Neural cell (in vitro differentiated cells): ENCODE results near the gene FEN1.

Experiments
- POLR2AphosphoS5 ChIP-seq: IDR thresholded peaks from 2 replicates; pipeline ENCODE4 v1.6.1; 2012
- TAF1 ChIP-seq: IDR thresholded peaks from 2 replicates; pipeline ENCODE4 v1.6.1; 2012; ENCODE audit warnings: low read depth
- TF ChIP-seq, protein P1 (sequence below): fragments of 450-650 bp; IDR thresholded peaks from 2 replicates; pipeline ENCODE4 v1.5.1; 2014; ENCODE audit warnings: antibody characterized with exemption, mild to moderate bottlenecking, moderate library complexity; ENCODE audit not compliant: poor library complexity, severe bottlenecking
- TF ChIP-seq, protein P2 (sequence below): IDR thresholded peaks from 2 replicates; pipeline ENCODE4 v1.6.1; 2012; ENCODE audit warnings: borderline replicate concordance

DNA sequence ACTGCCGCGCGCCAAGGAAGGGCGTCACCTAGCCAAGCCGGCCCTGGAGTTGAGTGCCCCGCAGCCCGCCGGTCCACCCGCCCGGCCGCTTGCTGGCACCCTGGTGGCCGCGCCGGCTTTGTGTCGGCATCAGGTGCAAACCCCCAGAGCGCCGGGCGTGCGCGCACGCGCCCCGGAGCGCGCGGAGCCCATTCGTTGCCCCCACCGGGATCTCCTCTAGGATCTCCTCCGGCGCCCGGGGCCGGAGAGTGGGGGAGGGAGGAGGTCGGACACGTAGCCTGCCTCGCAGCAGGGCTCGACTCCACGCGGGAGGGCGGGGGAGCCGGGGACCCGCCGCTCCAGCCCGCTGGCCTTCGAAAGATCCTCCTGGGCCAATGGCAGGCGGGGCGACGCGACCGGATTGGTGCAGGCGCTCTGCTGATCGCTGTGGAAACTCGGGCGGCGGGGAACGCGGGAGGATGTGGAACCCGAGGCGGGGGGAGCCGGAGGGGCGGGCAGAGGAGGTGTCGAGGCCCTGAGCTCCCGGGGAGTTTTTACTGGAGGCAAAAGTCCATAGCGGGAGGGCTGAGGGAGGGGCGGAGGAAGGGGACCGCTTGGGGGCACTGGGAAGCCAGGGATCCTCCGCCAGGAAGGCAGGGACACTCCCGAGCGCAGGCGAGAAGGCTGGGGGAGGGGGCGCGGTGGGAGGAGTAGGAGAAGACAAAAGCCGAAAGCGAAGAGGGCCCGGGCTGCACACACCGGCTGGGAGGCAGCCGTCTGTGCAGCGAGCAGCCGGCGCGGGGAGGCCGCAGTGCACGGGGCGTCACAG is 35.1 kb downstream of the FEN1 start, which contains the start of gene FADS2:
- TF ChIP-seq, protein P1, sequence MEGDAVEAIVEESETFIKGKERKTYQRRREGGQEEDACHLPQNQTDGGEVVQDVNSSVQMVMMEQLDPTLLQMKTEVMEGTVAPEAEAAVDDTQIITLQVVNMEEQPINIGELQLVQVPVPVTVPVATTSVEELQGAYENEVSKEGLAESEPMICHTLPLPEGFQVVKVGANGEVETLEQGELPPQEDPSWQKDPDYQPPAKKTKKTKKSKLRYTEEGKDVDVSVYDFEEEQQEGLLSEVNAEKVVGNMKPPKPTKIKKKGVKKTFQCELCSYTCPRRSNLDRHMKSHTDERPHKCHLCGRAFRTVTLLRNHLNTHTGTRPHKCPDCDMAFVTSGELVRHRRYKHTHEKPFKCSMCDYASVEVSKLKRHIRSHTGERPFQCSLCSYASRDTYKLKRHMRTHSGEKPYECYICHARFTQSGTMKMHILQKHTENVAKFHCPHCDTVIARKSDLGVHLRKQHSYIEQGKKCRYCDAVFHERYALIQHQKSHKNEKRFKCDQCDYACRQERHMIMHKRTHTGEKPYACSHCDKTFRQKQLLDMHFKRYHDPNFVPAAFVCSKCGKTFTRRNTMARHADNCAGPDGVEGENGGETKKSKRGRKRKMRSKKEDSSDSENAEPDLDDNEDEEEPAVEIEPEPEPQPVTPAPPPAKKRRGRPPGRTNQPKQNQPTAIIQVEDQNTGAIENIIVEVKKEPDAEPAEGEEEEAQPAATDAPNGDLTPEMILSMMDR, result peak; percentile 32
- peak; percentile 76 for TF ChIP-seq POLR2AphosphoS5
- TF ChIP-seq, protein P2, sequence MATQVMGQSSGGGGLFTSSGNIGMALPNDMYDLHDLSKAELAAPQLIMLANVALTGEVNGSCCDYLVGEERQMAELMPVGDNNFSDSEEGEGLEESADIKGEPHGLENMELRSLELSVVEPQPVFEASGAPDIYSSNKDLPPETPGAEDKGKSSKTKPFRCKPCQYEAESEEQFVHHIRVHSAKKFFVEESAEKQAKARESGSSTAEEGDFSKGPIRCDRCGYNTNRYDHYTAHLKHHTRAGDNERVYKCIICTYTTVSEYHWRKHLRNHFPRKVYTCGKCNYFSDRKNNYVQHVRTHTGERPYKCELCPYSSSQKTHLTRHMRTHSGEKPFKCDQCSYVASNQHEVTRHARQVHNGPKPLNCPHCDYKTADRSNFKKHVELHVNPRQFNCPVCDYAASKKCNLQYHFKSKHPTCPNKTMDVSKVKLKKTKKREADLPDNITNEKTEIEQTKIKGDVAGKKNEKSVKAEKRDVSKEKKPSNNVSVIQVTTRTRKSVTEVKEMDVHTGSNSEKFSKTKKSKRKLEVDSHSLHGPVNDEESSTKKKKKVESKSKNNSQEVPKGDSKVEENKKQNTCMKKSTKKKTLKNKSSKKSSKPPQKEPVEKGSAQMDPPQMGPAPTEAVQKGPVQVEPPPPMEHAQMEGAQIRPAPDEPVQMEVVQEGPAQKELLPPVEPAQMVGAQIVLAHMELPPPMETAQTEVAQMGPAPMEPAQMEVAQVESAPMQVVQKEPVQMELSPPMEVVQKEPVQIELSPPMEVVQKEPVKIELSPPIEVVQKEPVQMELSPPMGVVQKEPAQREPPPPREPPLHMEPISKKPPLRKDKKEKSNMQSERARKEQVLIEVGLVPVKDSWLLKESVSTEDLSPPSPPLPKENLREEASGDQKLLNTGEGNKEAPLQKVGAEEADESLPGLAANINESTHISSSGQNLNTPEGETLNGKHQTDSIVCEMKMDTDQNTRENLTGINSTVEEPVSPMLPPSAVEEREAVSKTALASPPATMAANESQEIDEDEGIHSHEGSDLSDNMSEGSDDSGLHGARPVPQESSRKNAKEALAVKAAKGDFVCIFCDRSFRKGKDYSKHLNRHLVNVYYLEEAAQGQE, result peak; percentile 82
- TF ChIP-seq TAF1, result peak; percentile 61
